ENCODE results near the gene TCF12.

Gene TCF12

DNA sequence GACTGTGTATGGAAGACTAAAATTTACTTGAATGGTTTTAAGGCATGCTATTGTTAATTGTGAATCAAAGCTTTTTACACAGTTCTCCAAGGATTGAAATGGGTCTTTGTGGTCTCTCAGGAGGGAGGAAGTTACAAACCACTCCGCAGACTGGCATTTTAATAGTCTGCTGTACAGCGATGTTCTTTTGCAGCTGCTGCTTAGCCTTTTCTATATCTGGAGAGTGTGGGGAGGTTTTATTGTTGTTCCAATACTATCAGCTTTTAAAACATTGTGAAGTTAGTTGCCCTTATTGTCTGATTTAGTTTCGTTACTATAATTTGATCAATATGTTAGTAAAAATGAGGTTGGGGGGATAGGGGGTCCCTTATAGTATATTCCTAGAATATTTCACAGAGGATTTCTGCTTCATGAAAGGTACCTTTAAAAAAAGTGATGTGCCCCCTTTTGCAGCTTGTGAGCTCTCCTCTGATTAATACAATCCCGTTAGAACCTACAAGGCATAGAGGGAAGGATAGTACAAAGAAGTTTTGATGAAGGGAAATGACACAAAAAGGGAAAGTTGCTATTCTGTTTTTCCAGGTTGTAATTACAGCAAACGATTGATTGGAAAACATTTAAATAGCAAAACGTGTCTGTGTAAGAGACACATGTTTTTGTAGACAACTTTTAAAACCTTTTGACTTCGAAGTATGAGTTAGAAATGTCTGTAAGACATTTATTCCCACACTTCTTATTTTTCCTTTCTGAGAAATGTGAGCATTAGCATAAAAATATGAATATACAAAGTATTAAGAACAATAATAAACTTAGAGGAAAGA, 299.5 kb downstream of the TCF12 start:
- no peak for DNase-seq (ENCODE audit: low read depth, low spot score)

DNA sequence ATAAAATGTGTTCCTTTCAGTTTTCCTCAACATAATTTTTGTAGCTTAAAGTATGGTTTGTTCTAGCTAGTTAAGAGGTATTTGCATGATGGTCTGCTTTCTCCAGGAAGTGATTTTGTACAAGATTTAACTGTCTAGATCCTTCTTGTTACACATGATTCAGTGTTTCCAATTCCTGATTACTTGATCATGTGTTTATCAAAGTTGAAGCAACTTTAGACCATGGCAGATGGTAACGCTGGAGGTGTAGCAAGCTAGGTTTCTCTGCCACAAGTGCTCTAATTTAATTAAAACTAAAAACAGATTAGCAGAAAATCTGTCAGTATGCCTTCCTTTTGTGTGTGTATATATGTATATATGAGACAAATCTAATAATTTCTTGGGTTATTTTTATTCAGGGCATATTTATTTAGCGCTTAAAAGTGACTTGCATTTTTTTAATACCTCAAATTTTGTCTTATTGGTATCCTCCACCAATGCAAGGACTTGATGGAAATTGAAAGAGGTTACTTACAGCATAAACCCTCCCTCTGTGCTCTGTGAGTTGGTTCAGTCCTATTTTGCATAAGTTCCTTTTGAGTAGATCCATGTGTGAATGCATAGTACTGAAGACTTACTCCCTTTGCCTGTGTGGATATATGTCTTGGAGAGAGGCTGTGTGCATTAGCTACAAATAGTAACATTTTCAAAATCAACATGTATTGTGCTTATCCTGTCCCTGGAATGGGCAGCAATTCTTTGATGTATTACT, 300.6 kb downstream of the TCF12 start:
- DNase-seq (ENCODE audit: low read depth, low spot score), result no peak

DNA sequence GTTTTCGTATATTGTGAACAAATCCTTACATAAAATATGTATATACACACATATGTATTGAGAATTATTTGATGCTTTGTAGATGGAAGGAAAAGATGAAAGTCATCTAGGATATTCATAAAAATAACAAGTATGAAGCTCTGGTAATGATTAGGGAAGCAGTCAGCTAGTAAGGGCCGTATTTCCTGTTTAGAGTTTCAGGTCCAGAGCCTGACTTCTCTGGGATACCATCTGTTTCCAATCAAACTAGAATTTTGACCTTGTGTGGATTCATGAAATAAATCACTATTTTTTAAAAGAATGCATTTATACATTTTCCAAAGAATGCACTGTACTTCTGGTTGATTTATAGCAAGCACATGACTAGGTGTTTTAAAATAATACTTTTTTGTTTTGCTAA, 301.8 kb downstream of the TCF12 start:
- DNase-seq (ENCODE audit: low read depth, low spot score), result no peak

DNA sequence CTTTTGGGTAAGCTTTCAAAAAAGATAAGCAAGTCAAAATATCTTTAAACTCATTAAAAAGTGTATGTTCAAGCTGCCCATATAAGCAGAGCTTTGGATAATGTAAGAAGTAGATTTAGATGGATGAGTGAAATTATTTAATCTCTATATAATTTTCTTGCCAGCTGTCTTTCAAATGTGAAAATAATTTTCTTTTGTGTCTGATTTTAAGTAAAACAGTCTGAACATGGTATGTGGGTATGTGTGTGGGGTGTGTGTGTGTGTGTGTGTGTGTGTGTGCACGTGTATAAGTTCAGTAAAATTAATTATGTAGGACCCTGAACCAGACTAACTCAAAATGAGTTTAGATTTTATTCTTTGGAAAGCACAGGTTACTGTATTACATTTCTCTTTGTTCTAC, 302.7 kb downstream of the TCF12 start:
- no peak for DNase-seq (ENCODE audit: low read depth, low spot score)

DNA sequence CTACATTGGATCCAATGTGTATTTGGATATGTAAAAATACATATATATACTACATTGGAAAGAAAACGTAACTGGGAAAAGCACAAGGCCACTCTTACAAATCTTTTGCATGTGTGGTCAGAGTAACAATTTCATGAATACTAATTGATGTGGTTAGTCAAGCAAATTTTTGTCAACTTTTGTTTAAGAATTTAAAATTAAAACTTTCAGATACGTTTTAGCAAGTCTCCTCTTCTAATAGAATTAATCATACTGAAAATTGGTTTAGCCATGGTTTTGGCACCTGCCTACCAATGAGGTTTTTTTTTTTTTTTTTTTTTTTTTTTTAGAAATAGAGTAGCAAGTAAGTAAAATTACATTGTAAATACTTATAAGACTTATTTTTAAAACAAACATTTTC, 304.9 kb downstream of the TCF12 start:
- DNase-seq (ENCODE audit: low read depth, low spot score), result no peak

DNA sequence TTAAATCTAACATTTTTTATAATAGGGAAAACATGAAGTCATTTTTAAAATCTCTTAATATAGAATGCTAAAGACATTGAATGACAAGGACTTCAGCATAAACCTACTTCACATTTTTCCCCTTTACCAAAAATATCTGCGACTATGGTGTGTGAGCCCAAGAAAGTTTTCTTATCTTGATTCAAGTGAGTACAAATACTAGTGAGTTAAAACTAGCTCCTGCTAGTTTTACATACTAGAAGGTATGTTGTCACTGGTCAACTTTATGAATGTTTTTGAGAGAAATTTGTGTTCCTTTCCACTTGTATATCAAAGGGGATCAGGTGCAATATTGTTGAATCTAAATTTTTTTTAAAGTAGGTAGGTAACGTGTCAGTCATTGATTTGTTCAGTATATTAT, 305.4 kb downstream of the TCF12 start:
- no peak for DNase-seq (ENCODE audit: low read depth, low spot score)

DNA sequence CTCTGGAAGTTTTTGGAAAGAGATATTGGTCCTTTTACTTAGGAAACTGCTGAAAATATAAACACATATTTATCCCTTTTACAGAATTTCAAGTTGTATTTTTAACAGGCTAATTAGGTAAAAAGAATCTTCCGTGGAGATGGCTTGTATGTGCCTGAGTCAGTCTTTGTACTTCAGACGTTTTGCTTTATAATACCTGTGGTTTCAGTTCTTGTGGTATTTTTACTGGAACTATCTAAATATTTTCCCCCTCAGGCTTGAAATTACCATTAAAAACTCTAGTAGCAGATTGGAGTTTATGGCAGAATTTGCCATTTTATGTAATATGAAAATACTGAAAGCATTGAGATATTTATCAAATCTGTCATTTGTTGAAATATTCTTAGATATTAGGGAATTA, 306.2 kb downstream of the TCF12 start:
- DNase-seq (ENCODE audit: low read depth, low spot score), result no peak

DNA sequence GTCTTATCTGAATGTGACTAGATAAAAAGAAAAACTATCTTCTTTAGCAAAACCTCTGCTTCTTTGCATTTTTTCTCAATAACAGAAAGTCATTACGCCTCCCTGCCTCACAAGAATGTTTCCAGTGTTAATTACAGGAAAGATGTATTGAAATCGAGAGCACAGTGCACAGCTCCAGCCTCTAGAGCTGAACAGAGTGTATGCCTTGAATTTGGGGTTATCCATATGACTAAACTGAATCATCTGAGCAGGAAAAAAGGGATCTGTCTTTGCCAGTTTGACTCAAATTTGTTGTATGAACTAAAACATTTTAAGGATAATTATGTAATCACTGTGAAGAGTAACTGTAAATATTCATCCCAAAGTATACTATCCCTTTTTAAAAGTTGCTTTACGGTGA, 308.7 kb downstream of the TCF12 start:
- DNase-seq (ENCODE audit: low read depth, low spot score), result no peak

DNA sequence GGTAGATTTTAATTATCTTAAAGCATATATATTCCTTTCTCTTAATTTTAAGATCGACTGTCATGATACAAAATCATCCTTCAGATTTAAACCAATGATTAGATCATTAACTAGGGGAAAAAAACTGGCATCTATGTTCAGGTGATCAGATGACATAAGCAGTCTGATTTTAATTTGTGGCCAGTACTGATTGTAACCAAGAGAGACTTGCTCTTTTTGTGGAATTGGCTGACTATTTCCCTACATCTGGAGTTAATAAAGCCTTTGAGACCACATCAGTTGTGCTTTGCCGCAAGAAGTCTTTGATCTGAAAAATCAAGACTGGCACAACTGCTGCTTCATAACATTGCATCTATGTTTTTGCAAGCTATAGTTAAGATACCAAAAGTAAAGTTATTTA, 309.5 kb downstream of the TCF12 start:
- DNase-seq (ENCODE audit: low read depth, low spot score), result no peak

DNA sequence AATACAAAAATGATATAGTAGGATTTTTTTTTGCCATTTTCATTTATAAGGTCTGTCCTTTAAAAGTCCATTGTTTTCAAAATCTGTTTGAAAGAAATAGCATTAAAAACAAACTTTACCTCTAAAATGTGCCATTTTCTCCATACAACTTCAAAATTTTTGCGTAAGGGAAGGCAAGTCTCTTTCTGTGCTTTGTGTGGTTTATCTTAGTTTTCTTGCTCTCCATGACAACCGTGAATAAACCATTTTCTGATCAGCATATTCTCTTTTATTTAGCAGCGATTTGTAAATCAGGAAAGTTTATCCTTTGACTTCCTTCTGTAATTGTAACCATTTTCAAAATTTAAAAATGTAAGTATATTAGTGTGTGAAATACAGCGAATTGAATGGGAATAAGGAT, 310.0 kb downstream of the TCF12 start:
- no peak for DNase-seq (ENCODE audit: low read depth, low spot score)

DNA sequence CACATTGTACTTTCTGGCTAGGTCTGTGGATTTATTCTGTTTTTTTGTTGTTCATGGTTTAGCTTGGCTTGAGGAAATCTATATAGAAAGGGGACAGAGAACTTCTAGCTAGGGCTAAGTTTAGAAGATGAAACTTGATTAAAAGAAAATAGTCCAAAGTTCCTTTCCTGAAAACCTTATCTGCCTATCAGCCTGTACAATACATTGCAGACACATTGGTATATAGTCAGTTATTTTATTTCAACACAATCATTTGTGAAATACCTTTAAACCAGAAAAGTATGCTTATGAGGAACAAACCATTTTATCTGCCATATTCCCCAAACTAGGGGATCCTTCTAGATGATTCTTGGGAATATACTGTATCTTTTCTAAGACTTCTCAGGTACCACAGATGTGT, 310.6 kb downstream of the TCF12 start:
- DNase-seq (ENCODE audit: low read depth, low spot score), result no peak

DNA sequence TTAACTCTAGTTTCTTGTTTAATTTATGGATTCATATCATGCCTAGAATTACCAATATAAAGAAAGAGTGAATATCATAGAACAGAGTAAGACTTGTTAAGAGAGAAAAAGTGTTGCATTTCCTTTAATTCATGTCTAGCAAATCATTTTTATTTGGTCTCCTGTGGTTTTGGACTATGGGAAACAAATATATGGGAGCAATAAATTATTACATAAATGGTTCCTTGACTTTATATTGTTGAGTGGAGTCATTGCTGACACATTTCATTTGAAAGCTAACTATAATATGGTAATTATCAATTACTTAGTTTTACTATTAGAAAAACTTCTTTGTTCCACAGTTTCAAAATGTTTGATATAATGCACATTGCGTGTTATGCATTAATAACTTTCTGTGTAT, 313.1 kb downstream of the TCF12 start:
- no peak for DNase-seq (ENCODE audit: low read depth, low spot score)

DNA sequence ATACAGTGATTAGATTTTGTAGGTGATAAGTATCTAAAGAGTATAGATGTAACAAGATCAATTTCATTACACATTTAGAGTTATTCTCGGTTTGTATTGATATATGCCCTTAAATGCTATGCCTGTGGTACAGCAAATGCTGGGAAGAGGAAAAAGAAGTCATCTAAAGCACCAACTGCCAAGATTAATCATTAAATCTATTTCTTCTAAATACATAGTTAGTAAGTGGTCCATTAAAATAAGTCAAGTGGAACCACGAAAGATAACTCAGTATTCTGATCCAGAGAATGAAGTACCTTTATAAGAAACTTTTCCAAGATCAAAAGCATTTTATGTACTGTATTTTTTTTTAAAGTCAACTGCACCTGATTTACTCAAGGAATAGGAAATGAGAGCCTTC, 315.7 kb downstream of the TCF12 start:
- no peak for DNase-seq (ENCODE audit: low read depth, low spot score)

DNA sequence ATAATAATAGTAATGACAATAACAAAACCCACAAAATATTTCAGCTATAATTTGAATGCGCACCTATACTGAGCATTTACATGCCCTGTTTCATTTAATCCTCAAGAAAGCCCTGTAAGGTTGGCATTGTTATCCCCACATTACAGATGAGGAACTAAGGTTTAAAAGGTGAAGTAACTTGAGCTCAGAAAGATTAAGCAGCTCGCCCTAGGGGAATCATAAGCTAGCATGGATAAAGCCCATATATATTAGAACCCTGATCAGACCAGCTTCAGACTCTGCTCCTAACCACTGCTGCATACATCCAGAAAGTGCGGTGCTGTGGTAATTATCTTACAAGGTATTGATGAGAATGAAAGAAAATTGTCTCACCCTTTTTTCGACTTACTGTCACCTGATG, 316.7 kb downstream of the TCF12 start:
- DNase-seq (ENCODE audit: low read depth, low spot score), result no peak

DNA sequence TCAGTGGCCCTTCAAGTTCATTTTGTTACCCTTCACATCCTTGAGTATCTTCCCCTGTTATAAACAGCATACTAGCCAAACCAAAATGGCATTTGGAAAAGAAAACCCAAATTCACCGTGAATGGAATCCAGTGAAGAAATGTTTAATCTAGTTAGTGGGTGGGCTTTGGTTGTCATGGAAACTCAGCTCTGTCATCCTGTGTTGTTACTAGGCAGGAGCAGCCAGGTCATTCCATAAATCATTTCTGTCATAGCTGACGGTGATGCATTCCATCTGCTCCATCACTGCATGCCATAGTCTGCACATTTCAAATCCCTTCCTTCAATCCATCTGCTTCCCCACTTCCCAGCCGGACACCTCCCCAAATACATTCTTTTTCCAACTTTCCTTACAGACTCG, 317.4 kb downstream of the TCF12 start:
- no peak for DNase-seq (ENCODE audit: low read depth, low spot score)

DNA sequence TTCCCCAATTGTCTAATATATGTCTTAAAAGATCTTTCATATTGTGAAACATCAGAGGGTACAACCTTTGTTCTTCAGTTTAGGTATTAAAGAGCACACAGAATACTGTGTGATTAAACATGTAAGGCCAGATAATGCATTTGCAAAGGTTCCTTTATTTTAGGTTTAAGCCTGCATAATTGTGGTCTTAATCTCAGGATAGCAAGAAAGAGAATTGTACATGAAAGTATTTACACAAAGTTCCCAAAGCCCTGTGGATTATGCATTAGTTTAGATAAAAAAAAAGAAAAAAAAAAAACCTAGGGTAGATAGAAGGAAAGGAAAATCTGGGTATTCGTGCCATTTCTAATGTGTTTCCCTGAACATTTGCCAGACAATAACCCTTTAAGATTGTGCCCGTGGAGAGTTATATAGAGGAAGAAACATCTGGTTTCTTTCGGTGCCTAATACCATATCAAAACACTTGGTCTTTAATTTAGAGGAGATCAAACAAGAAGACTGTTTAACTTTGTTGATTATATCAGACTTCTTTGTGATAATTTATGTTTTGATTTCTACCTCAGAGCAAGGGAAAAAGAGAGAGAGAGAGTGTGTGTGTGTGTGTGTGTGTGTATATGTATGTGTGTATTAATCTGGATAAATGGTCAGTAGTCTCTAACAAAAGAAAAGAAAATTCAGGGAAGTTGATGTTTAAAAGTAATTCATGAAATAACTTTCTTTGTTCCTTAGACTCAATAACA, 318.3 kb downstream of the TCF12 start:
- DNase-seq (ENCODE audit: low read depth, low spot score), result no peak

DNA sequence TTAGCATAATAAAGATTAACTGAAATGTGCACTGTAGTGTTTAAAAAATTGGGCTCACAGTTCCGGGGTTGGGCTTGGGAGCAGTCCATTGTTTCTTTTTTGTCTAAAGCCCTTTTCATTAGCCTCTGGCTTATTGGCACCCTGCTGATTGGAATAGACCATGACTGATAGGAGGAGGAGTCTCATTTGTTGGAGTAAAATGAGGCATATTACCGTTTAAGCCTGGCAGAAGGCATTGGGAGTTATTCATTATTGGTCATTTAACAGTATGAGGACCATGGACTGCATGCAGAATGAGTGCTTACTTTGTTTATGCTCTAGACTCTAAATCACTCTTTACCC, 318.8 kb downstream of the TCF12 start:
- DNase-seq (ENCODE audit: low read depth, low spot score), result no peak

DNA sequence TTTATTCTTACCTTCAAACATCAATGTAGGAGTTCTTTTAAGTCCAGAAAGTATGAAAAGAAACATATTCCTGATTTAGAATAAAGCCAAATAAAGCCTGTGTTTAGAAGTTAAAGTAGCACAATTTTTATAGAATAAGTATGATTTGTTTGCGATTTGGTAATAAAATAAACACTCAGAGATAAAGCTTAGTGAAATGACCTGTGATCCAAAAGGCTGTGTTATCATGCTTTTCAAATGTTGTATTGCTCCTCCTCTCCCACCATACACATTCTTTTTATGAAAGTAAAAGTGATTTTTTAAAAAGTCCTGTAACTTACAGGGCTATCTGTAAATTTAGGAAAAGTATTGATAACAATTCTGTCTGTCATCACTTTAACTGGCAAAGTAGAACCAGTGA, 319.2 kb downstream of the TCF12 start:
- DNase-seq (ENCODE audit: low read depth, low spot score), result no peak

DNA sequence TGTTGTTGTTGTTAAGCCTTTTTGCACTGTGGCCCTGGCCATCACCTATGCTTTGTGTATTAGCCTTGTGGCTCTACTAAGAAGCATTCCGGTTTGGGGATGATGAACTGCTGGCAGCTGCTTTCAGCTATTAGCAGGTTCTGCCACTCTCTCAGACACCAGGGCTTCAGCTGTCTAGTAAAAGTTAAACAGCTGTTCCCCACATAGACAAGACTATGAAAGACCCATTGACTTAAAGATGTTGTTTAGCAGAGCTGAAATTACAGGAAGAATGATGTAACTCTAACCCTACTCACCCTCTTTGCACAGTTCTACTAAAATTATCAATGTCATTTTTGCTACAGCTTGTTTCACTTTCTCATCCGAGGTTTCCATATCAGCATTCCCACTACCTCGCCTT, 326.7 kb downstream of the TCF12 start:
- DNase-seq (ENCODE audit: low read depth, low spot score), result no peak

DNA sequence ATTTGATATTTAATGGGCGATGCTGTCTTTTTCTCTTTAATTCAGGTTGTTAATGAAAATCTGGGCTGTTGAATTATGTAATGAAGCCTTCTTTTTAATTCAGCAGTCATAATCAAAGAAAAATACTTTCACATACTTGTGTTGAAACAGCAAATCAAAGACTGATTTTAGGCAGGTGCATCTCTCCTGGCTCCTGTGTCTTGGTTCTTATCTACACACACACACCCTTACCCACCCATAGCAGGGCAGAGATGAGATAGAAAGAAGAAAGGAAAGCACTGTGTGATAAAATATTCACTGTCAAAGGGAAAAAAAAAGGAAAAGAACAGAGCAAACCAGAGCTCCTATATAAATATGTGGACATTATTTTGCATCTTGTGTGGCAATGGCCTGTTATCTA, 327.3 kb downstream of the TCF12 start:
- DNase-seq (ENCODE audit: low read depth, low spot score), result no peak

DNA sequence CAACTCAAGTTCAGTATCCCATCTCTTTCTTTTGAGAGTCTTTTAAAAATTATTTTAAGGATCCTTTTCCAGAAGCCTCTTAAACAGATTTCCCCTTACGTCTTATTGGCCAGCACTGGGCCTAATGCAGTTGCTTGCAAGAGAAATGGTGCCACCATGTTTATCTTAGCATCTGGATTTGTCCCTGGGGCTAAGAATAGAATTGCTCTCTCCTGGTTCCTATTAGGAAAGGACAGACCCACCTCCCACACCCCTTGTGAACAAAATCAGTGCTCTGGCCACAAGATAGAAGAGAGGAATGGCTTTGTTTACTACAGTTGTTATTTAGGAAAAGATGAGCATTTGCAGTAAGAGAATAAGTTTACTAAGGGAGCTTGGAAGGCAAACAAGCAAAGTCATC, 329.6 kb downstream of the TCF12 start:
- DNase-seq (ENCODE audit: low read depth, low spot score), result no peak

DNA sequence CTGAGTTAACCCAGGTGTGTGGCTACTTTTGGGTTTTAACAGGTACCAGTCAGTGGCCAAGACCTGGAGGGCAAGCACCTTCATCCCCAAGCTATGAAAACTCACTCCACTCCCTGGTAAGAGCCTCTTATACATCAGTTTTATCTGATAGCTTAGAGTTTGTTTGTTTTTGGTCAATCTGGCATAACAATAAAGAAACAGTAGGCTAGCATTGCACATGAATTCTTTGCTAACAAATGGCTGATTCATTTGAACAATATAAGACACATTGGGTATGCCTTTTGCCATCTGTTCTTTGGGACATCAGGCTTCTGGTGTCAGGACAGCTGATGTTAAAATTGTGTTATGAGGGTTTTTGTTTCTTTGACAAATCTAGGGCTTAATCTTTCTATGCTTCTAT, 332.9 kb downstream of the TCF12 start:
- no peak for DNase-seq (ENCODE audit: low read depth, low spot score)

DNA sequence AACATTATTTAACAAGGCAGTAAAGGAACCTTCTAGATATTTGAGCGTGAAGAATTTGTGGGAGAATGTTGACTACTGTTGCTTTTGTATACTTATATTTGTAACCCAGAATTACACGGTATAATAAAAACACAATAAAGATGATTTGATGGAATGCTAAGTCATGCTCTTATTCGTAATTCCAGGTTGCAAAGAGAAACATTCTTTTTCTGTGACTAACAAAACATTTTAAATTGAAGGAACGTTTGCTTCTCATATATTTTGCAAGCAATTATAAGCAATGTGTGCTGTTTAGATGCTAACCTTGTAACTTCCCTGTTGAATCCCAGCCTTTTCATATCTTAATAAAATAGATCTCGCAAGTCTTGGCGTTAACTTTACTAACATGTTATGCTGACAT, 333.5 kb downstream of the TCF12 start:
- DNase-seq (ENCODE audit: low read depth, low spot score), result no peak
